Dendritic cell treated with granulocyte-macrophage colony-stimulating factor and Interleukin-4, amounts not matched to agents 40 ng/mL and 50 ng/mL, for 4 days (primary cell): Measurements from ENCODE around the gene LRCH3.

ENCODE experiments used
- H3K27ac Mint-ChIP-seq: one replicate; pipeline ENCODE4 v1.8.0; 2022; ENCODE audit warnings: mild to moderate bottlenecking, mixed read lengths
- H3K27me3 Mint-ChIP-seq: one replicate; pipeline ENCODE4 v1.8.0; 2022; ENCODE audit warnings: mild to moderate bottlenecking, mixed read lengths
- H3K36me3 Mint-ChIP-seq: one replicate; pipeline ENCODE4 v1.8.0; 2022; ENCODE audit warnings: low read depth, mixed read lengths
- H3K4me1 Mint-ChIP-seq: one replicate; pipeline ENCODE4 v1.8.0; 2022; ENCODE audit warnings: low read depth, mixed read lengths
- H3K4me3 Mint-ChIP-seq: one replicate; pipeline ENCODE4 v1.8.0; 2022; ENCODE audit warnings: mild to moderate bottlenecking, moderate library complexity, mixed read lengths
- H3K9me3 Mint-ChIP-seq: one replicate; pipeline ENCODE4 v1.8.0; 2022; ENCODE audit warnings: mixed read lengths
- intact Hi-C: fragments of 100-400 bp; cut with micrococcal nuclease; formaldehyde crosslinking; loops from one replicate; pipeline ENCODE4 v1.15.0; 2022

The LRCH3 gene

DNA sequence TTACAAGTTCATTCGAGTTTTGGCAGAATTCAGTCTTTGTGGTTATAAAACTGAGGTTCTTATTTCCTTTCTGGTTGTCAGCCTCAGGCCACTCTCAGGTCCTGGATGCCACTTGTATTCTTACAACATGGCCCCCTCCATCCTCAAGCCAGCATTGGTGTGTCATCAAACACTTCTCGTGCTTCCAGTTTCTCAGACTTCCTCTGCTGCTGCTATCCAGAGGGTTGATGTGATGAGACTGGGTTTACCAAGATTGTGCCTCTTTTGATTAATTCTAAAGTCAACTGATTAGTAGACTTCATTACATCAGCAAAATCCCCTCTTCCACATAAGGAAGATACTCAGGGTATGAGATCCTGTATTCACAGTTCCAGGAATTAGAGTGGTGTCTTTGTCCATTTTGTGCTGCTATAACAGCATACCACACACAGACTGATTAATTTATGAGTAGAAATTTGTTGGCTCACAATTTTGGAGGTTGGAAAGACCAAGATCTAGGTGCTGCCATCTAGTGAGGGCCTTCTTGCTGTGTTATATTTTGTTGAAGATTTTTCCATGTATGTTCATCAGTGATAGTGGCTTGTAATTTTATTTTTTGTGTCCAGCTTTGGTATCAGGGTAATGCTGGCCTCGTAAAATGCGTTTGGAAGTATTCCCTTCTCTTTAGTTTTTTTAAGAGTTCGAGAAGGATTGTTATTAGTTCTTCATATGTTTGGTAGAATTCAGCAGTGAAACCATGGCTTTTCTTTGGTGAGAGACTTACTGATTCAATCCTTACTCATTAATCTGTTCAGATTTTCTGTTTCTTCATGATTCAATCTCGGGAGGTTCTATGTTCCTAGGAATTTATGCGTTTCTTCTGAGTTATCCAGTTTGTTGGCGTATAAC, 11.1 kb downstream of the LRCH3 start:
- Mint-ChIP-seq H3K27me3 (no peaks in the 10 kb centered on the region), H3K36me3 (no peaks in the 10 kb centered on the region), H3K4me1 (peaks cover 40% of the 10 kb centered on the region), H3K4me3 (no peak overlapping the region), H3K27ac (peak overlapping the region; percentile 61), H3K9me3 (no peaks in the 10 kb centered on the region)
- intact Hi-C loops = no loop called here

DNA sequence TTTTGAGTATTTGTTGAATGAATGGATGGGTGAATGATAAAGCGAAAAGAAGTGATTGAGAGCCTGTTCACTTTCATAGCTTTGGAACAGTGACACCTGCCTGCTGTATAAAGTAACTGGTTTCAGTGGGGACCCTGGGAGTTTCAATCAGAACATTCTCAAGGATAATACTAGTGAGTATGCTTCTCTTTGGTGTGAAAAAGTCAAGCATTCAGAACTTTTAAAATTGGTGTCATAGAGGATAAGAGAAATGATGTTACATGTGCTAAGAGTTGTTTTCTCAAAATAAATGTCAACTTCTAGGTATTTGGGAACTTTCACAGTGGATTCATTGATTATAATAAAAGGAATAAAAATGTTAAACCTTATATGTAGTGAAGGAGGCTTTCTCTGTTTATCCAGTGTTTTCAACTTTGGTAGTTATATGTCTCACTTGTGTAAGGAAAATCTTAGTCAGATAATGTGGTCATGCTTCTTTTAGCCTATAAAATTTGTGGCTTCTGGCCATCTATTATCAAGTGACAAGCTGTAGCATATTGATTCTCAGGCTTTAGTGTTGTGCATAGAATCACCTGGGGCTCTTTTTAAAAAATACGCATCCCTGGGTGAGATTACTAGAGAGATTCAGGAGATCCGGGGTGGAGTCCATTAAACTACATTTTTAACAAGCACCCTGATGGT, 11.9 kb downstream of the LRCH3 start:
- intact Hi-C loops = no loop called here
- Mint-ChIP-seq H3K9me3 (no peaks in the 10 kb centered on the region), H3K36me3 (peaks cover 6% of the 10 kb centered on the region), H3K4me1 (peaks cover 45% of the 10 kb centered on the region), H3K4me3 (no peak overlapping the region), H3K27me3 (no peaks in the 10 kb centered on the region), H3K27ac (no peak overlapping the region)

DNA sequence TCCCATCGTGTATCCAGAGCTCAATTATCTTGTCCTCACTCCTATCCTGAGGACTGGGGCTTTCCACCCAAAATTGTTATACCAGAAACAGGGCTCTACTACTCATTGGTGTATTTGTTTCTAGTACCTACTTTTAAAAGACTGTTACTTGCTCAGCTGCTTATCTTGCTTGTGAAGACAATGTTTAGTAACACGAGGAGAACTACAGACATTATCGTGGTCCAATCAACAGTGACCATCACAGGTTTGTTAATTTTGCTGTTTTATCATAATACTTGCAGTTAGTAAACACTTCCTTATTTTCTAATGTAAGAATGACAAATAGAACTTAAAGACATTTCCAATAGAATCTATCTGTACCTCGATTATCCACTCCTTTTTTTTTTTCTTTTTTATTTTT, 13.5 kb downstream of the LRCH3 start:
- H3K27me3 Mint-ChIP-seq = no peaks in the 10 kb centered on the region
- peaks cover 6% of the 10 kb centered on the region for H3K36me3 Mint-ChIP-seq
- peaks cover 45% of the 10 kb centered on the region for H3K4me1 Mint-ChIP-seq
- no peak overlapping the region for H3K27ac Mint-ChIP-seq
- intact Hi-C loops = no loop called here
- H3K9me3 Mint-ChIP-seq = no peaks in the 10 kb centered on the region
- no peak overlapping the region for H3K4me3 Mint-ChIP-seq

DNA sequence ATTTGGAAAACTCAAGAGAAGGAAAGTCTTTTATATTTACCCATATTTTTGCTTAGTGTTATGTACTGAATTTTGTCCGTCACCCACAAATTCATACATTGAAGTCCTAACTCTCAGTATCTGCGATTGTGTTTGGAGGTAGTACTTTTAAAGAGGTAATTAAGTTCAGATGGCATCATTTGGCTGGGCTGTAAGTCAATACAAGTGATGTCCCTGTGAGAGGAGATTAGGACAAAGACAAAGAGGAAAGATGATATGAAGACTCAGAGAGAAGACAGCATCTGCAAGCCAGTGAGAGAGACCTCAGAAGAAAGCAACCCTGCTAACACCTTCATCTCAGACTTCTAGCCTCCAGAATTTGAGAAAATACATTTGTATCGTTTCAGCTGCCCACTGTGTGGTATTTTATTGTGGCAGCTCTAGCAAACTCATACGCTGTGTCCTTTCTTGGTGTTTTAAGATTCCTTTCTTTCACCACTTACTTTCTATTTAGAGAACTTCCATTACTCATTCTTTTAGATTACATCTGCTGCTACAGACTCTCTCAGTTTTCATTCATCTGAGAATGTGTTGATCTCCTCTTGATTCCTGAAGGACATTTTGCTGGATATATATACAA, 17.0 kb downstream of the LRCH3 start:
- no peak overlapping the region for H3K4me3 Mint-ChIP-seq
- no peaks in the 10 kb centered on the region for H3K9me3 Mint-ChIP-seq
- intact Hi-C loops = no loop called here

DNA sequence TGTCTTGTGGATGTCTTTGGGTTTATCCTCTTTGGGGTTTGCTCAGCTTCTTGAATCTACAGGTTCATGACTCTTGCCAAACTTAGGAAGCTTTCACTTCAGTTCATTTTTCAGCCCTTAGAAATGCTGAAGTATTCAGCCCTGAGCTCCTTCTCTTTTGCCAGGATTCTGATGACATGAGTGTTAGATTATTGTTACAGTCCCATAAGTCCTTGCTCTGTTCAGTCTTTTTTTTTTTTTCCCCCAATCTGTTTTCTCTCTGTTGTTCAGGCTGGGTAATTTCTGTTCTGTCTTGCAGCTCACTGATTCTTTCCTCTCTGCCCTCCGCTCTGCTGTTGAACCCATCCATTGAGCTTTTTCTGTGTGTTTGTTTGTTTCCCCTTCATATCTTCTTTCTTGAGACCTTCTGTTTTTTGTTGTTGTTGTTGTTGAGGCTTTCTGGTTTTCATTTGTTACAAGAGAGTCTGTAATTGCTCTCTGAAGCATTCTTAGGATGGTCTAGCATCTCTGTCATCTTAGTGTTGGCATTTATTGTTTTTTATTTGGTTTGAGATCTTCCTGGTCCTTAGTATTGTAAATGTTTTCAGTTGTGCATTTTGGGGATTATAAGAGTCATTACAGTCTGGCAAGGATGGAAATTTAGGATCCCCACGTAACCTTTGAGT, 18.4 kb downstream of the LRCH3 start:
- H3K4me3 Mint-ChIP-seq = no peak overlapping the region
- H3K27ac Mint-ChIP-seq = no peak overlapping the region
- H3K9me3 Mint-ChIP-seq = no peaks in the 10 kb centered on the region
- H3K4me1 Mint-ChIP-seq = peaks cover 27% of the 10 kb centered on the region
- intact Hi-C loops = loop anchor here (10.0 kb wide), 1 partner anchor 885 kb away; no protein-coding TSS in a partner anchor
- peaks cover 13% of the 10 kb centered on the region for H3K36me3 Mint-ChIP-seq
- no peaks in the 10 kb centered on the region for H3K27me3 Mint-ChIP-seq

More for the DNA sequence above, 17.0 kb downstream of the LRCH3 start:
- no peaks in the 10 kb centered on the region for H3K27me3 Mint-ChIP-seq
- H3K36me3 Mint-ChIP-seq = peaks cover 6% of the 10 kb centered on the region
- peaks cover 27% of the 10 kb centered on the region for H3K4me1 Mint-ChIP-seq
- no peak overlapping the region for H3K27ac Mint-ChIP-seq

DNA sequence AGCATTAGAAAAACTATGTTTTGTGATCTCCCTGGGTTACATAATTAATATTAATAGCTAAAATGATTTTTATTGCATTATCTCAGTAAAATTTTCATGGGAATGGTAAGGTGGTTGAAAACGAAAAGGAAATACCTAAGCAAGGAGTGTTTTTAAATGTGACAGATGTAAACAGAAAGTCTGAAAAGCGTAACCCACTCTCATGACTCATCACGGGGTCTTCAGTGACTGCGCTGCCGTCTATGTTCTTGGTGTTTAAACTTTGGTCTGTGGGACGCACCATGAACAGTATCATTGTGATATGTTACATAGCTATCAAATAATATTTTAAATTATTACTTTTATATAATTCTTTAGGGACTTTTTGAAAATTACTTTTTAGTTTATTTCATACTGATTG, 19.8 kb downstream of the LRCH3 start:
- Mint-ChIP-seq H3K4me3 (no peak overlapping the region), H3K27ac (no peak overlapping the region), H3K9me3 (no peaks in the 10 kb centered on the region), H3K4me1 (peaks cover 27% of the 10 kb centered on the region), H3K27me3 (no peaks in the 10 kb centered on the region), H3K36me3 (peaks cover 13% of the 10 kb centered on the region)
- intact Hi-C loops = loop anchor here (10.0 kb wide), 1 partner anchor 886 kb away; no protein-coding TSS in a partner anchor

DNA sequence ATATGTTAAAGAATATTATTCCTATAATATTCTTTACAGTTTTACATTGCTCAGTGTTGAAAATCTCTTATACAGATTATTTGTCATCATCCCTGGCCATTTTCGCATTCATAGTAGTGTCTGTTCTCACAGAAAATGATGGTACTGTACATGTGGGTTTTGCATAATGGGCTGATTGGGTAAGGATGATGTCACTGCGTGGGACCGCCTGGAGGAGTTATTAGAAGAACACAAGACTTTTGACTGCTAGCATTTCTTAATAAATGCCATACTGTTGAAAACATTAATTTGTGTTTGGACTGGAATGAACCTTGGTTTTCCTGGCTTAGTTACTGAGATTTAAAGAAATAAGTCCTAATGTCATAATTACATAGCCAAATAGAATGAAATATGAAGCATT, 20.3 kb downstream of the LRCH3 start:
- H3K27ac Mint-ChIP-seq = no peak overlapping the region
- intact Hi-C loops = loop anchor here (10.0 kb wide), 1 partner anchor 887 kb away; no protein-coding TSS in a partner anchor
- H3K4me1 Mint-ChIP-seq = peaks cover 27% of the 10 kb centered on the region
- H3K4me3 Mint-ChIP-seq = no peak overlapping the region
- H3K36me3 Mint-ChIP-seq = peaks cover 13% of the 10 kb centered on the region
- no peaks in the 10 kb centered on the region for H3K9me3 Mint-ChIP-seq
- no peaks in the 10 kb centered on the region for H3K27me3 Mint-ChIP-seq

DNA sequence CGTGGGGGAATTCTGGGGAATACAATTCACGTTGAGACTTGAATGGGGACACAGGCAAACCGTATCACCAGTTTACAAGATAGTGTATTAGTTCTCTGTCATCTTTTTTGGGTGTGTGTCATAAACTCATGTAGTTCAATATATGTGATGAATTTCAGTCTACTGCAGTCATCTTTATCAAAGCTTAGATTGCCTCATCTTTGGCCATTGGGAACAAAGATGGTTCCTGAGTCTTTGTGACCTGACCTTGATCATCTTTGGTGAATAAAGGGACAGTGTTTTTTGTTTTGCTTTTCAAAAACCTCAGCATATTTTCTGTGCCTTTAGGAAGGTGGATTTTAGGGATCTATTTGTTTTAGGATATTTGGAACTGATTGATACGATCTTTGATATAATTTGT, 23.3 kb downstream of the LRCH3 start:
- peaks cover 22% of the 10 kb centered on the region for H3K36me3 Mint-ChIP-seq
- H3K4me1 Mint-ChIP-seq = peaks cover 5% of the 10 kb centered on the region
- H3K27me3 Mint-ChIP-seq = no peaks in the 10 kb centered on the region
- intact Hi-C loops = loop anchor here (10.0 kb wide), 1 partner anchor 890 kb away; no protein-coding TSS in a partner anchor
- H3K4me3 Mint-ChIP-seq = no peak overlapping the region
- H3K9me3 Mint-ChIP-seq = no peaks in the 10 kb centered on the region
- no peak overlapping the region for H3K27ac Mint-ChIP-seq

DNA sequence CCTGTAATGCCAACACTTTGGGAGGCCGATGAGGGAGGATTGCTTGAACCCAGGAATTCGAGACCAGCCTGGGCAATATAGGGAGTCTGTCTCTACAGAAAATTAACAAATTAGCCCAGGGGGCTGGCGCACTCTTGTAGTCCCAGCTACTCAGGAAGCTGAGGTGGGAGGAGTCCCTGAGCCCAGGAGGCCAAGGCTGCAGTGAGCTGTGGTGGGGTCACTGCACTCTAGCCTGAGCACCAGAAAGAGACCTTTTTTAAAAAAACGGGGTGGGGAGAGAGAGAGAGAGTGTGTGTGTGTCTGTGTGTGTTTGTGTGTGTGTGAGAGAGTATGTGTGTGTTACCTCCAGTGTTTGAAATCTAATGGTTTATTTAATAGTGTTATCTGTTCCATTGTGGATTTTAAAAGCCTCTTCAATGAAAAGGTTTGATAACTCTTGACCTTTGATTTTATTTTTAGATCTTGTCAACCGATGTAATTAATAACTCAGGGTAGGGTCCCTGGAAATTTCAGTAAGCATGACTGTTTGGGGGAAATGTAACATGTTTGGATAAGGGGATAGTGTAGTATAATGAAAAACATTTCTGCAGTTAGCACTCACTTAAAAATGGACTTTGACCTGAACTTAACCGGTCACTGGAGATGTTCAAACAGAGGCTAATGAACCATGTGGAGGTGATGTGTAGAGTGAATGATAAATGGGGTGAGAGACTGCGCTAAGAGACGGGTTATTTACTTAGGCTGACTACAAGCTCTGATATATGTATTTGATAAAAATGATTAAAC, 29.7 kb downstream of the LRCH3 start:
- no peaks in the 10 kb centered on the region for H3K9me3 Mint-ChIP-seq
- peaks cover 63% of the 10 kb centered on the region for H3K36me3 Mint-ChIP-seq
- H3K27ac Mint-ChIP-seq = no peak overlapping the region
- H3K27me3 Mint-ChIP-seq = no peaks in the 10 kb centered on the region
- no peaks in the 10 kb centered on the region for H3K4me1 Mint-ChIP-seq
- intact Hi-C loops = no loop called here
- H3K4me3 Mint-ChIP-seq = no peak overlapping the region

DNA sequence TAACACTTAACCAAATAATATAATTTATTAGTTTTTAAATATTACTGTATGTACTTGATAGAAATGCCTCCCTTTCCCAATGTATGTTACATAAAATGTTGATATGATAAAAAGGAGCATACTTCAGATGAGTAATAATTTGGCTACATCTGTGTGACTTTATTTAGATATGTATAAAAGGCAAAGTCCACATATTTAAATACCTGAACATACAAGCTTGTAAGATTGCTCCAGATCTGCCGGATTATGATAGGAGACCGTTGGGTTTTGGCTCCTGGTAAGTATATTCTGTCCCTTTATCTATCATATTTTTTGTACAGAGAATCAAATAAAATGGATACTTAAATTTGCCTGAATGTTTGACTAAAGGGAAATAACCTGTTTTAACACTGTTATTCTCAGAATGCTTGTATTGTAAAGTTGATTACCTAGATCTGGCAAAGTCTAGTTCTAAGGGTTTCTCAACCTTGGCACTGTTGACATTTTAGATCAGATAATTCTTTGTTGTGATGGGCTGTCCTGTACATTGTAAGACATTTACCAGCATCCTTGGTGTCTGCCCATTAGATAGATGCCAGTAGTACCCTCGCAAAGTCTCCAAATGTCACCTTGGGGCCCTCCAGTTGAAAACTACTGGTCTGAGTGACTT, 38.5 kb downstream of the LRCH3 start:
- Mint-ChIP-seq H3K4me1 (no peaks in the 10 kb centered on the region), H3K4me3 (no peak overlapping the region), H3K36me3 (peaks cover 74% of the 10 kb centered on the region), H3K27ac (no peak overlapping the region), H3K9me3 (no peaks in the 10 kb centered on the region), H3K27me3 (no peaks in the 10 kb centered on the region)
- intact Hi-C loops = no loop called here

DNA sequence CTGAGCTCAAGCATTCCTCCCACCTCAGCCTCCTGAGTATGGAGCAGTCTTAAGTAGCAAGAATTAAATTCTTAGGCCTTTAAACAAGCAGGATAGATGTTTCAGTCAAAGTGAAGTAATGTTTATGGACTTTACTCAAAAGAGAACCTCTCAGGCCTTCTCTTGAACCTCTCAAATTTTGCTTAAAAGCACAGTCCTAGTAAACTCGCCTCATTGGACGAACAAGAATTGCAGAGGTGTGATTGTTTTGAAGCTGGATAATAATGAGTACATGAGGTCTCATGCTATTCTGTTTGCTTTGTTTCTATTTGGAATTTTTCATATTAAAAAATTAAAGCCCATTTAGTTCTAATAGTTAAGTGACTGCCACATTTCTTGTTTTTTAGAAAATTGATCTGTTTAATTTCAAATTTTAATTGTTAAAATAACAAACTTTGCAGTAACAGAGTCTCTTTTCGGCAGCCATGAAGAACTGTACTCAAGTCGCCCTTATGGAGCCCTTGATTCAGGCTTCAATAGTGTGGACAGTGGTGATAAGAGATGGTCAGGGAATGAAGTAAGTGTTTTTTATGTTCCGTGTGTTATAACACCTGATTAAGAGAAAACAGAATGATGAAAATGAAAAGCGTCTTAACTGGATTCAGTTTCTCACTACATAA, 39.4 kb downstream of the LRCH3 start:
- Mint-ChIP-seq H3K4me3 (no peak overlapping the region), H3K36me3 (peaks cover 78% of the 10 kb centered on the region), H3K9me3 (no peaks in the 10 kb centered on the region), H3K4me1 (no peaks in the 10 kb centered on the region), H3K27me3 (no peaks in the 10 kb centered on the region), H3K27ac (no peak overlapping the region)
- intact Hi-C loops = no loop called here

DNA sequence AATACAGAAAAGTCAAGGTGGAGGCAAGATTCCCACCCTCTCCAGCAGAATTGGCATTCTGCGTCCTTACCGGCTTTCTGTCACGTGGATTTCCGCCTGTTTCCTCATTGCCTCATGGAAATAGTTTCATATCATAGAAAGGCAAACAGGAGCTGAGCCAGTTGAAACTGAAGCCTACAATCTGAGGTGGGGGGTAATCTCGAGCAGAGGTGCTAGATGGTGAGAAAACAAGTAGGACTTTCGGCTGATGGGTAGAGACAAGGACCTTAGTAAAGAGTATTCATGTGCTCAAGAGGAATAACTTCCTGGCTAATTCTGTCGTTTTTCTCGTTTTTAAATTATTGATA, 39.9 kb downstream of the LRCH3 start:
- Mint-ChIP-seq H3K4me1 (no peaks in the 10 kb centered on the region), H3K4me3 (no peak overlapping the region), H3K27me3 (no peaks in the 10 kb centered on the region), H3K27ac (no peak overlapping the region), H3K36me3 (peaks cover 78% of the 10 kb centered on the region), H3K9me3 (no peaks in the 10 kb centered on the region)
- intact Hi-C loops = no loop called here
